HG03354 (cell line): ENCODE data around the gene GNG8.

Experiments
- ATAC-seq: cut with Tn5 transposase; IDR thresholded peaks from one replicate; pipeline ENCODE4 v1.9.1; 2021; ENCODE audit warnings: mild to moderate bottlenecking; ENCODE audit not compliant: unreplicated experiment, poor library complexity, severe bottlenecking

GNG8 gene

GRCh38 chr19:46621191-46622117, 14.5 kb downstream of the GNG8 start:
- ATAC-seq: no peak

GRCh38 chr19:46620716-46621115, 15.3 kb downstream of the GNG8 start:
- no peak for ATAC-seq

- ATAC-seq: no peak
Measured at GRCh38 chr19:46620267-46620666, 15.7 kb downstream of the GNG8 start.

- ATAC-seq: no peak
Measured at GRCh38 chr19:46618670-46619231, 17.3 kb downstream of the GNG8 start.

- no peak for ATAC-seq
Measured at GRCh38 chr19:46617601-46618000, 18.4 kb downstream of the GNG8 start.

- no peak for ATAC-seq
Measured at GRCh38 chr19:46616631-46617322, 19.2 kb downstream of the GNG8 start.

GRCh38 chr19:46615966-46616365, 20.0 kb downstream of the GNG8 start:
- no peak for ATAC-seq

- ATAC-seq: peak; percentile 49
Measured at GRCh38 chr19:46614114-46614722, 21.8 kb downstream of the GNG8 start.

- ATAC-seq: no peak
Measured at GRCh38 chr19:46613525-46613924, 22.5 kb downstream of the GNG8 start.

GRCh38 chr19:46611776-46612175, 24.2 kb downstream of the GNG8 start:
- no peak for ATAC-seq

GRCh38 chr19:46610851-46611770, 24.9 kb downstream of the GNG8 start:
- ATAC-seq: no peak

- ATAC-seq: no peak
Measured at GRCh38 chr19:46610413-46610775, 25.6 kb downstream of the GNG8 start.

GRCh38 chr19:46609511-46610412, 26.2 kb downstream of the GNG8 start:
- ATAC-seq: no peak

- no peak for ATAC-seq
Measured at GRCh38 chr19:46608581-46609345, 27.2 kb downstream of the GNG8 start.

GRCh38 chr19:46608178-46608577, 27.8 kb downstream of the GNG8 start:
- ATAC-seq: no peak

- no peak for ATAC-seq
Measured at GRCh38 chr19:46607448-46607841, 28.6 kb downstream of the GNG8 start.

GRCh38 chr19:46606681-46607447, 29.1 kb downstream of the GNG8 start:
- no peak for ATAC-seq
